CD8-positive, alpha-beta memory T cell (primary cell): ENCODE results near the gene CDPF1. TPM values are rescaled to one million over a fixed set of nuclear protein-coding genes. Genes with fewer than 3 reads are reported as not detected.
A peak's percentile ranks its signal among the peaks of the same experiment; 100 is the strongest.

Experiments
- CTCF ChIA-PET: fragments of 350-600 bp; sonication (Branson Sonifier 250); formaldehyde crosslinking; loops from one replicate; lab custom pipeline; 2021; ENCODE audit warnings: antibody characterized with exemption; lab: Charles Lee
- POLR2A ChIA-PET: fragments of 350-600 bp; sonication (Branson Sonifier 250); formaldehyde crosslinking; loops from one replicate; lab custom pipeline; 2021; ENCODE audit warnings: antibody characterized with exemption; lab: Charles Lee
- DNase-seq, 5 donors: peaks; one replicate each; pipeline versions ENCODE4 v3.0.0 to v3.0.0-alpha.2; 2020 to 2022; ENCODE audit warnings: mixed read lengths in 1 of 5
- H3K27ac ChIP-seq: one replicate; pipeline ENCODE4 v1.7.0; 2013; ENCODE audit warnings: low read depth, mild to moderate bottlenecking, low read length, moderate library complexity
- H3K27me3 ChIP-seq: 2 replicates; pipeline ENCODE4 v1.7.0; 2013; ENCODE audit warnings: low read length, mild to moderate bottlenecking; ENCODE audit not compliant: insufficient read depth, poor library complexity, severe bottlenecking
- H3K36me3 ChIP-seq: 2 replicates; pipeline ENCODE4 v1.7.0; 2013; ENCODE audit warnings: mild to moderate bottlenecking, low read length, moderate library complexity; ENCODE audit not compliant: insufficient read depth
- H3K4me1 ChIP-seq: 2 replicates; pipeline ENCODE4 v1.7.0; 2013; ENCODE audit warnings: mild to moderate bottlenecking, low read length, moderate library complexity; ENCODE audit not compliant: insufficient read depth
- H3K4me3 ChIP-seq: 2 replicates; pipeline ENCODE4 v1.7.0; 2013; ENCODE audit warnings: mild to moderate bottlenecking, low read length
- H3K9me3 ChIP-seq: 2 replicates; pipeline ENCODE4 v1.7.0; 2013; ENCODE audit warnings: mild to moderate bottlenecking, low read length
- H3K27ac Mint-ChIP-seq, 8 donors: one replicate each; pipeline ENCODE4 v1.8.0; 2020 to 2021; ENCODE audit warnings: mixed read lengths in 8 of 8, mild to moderate bottlenecking in 6 of 8, inconsistent platforms in 3 of 8, moderate library complexity in 3 of 8
- H3K27me3 Mint-ChIP-seq, 2 donors: one replicate each; pipeline ENCODE4 v1.8.0; 2020 to 2021; ENCODE audit warnings: mixed read lengths in 2 of 2, mild to moderate bottlenecking in 1 of 2, moderate library complexity in 1 of 2
- H3K36me3 Mint-ChIP-seq, 3 donors: one replicate each; pipeline ENCODE4 v1.8.0; 2020 to 2021; ENCODE audit warnings: mixed read lengths in 3 of 3, inconsistent platforms in 1 of 3, mild to moderate bottlenecking in 1 of 3
- H3K4me1 Mint-ChIP-seq, 3 donors: one replicate each; pipeline ENCODE4 v1.8.0; 2020 to 2021; ENCODE audit warnings: mixed read lengths in 3 of 3, inconsistent platforms in 1 of 3, mild to moderate bottlenecking in 1 of 3
- H3K4me3 Mint-ChIP-seq, 7 donors: one replicate each; pipeline ENCODE4 v1.8.0; 2020 to 2021; ENCODE audit warnings: mixed read lengths in 7 of 7, mild to moderate bottlenecking in 6 of 7, moderate library complexity in 4 of 7, inconsistent platforms in 2 of 7
- H3K9me3 Mint-ChIP-seq, 5 donors: one replicate each; pipeline ENCODE4 v1.8.0; 2020 to 2022; ENCODE audit warnings: mixed read lengths in 5 of 5, mild to moderate bottlenecking in 3 of 5, moderate library complexity in 2 of 5, inconsistent platforms in 1 of 5
- polyA plus RNA-seq: library from polyadenylated mRNA; unstranded; fragments of 300-500 nt; fragmentation: Illumina TruSeq; gene quantifications from one replicate; pipeline ENCODE4 v1.2.3, GENCODE V29; 2021
- total RNA-seq, 2 experiments: library from RNA; stranded (reverse); gene quantifications; one replicate each; pipeline ENCODE4 v1.2.3, GENCODE V29; 2021

CDPF1 gene
- total and polyA plus RNA-seq, 3 experiments from 2014 or later = 8.6 to 18.8 (median 10.0) TPM

GRCh38 chr22:46239261-46240048 lies 10.6 kb downstream of the CDPF1 start:
- Histone ChIP-seq H3K4me1 (peaks cover 19% of the 10 kb centered on the region), H3K27me3 (no peaks in the 10 kb centered on the region), H3K36me3 (no peaks in the 10 kb centered on the region), H3K4me3 (peak overlapping the region; percentile 27), H3K27ac (no peak overlapping the region), H3K9me3 (no peaks in the 10 kb centered on the region)
- H3K27ac Mint-ChIP-seq = peak overlapping the region in 7 of 8 donors; percentile 41 to 89 (median 71)
- peak in 2 of 5 donors; percentile 11 to 24 for DNase-seq
- H3K4me3 Mint-ChIP-seq = peak overlapping the region; percentile 26 to 78 (median 52)
- CTCF ChIA-PET = no interaction called here
- no peaks in the 10 kb centered on the region for H3K27me3 Mint-ChIP-seq
- H3K4me1 Mint-ChIP-seq = peaks cover 12 to 23% (median 19%) of the 10 kb centered on the region in 3 donors
- POLR2A ChIA-PET = no interaction called here
- no peaks in the 10 kb centered on the region for H3K9me3 Mint-ChIP-seq
- H3K36me3 Mint-ChIP-seq = peaks cover 0 to 47% (median 17%) of the 10 kb centered on the region in 3 donors

DNA sequence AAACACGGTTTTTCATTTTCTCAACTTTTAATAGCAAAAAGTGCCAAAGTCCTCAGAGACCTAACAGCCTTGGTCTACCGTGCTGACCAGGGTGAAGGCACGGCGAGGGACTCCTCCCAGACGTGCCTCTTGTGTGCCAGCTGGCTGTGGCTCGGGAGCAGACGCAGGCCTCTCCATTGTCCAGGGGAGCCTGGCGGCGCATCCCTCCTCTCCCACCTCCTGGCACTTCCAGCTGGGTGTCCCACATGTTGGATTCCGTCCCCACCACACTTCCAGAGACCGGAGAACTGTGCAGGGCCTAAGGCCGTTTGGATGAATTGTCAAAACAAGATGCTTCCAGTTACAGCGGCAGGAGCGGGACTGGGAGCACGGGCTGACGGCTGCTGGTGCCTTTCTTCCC lies 11.6 kb downstream of the CDPF1 start:
- no peak overlapping the region for H3K4me3 ChIP-seq
- H3K27ac Mint-ChIP-seq = peak overlapping the region in 2 of 8 donors; percentile 16 to 92
- CTCF ChIA-PET = no interaction called here
- no peak for DNase-seq
- no peaks in the 10 kb centered on the region for H3K9me3 ChIP-seq
- no peak overlapping the region for H3K4me3 Mint-ChIP-seq
- H3K27me3 ChIP-seq = no peaks in the 10 kb centered on the region
- no peak overlapping the region for H3K27ac ChIP-seq
- H3K36me3 Mint-ChIP-seq = peaks cover 0 to 40% (median 14%) of the 10 kb centered on the region in 3 donors
- H3K9me3 Mint-ChIP-seq = no peaks in the 10 kb centered on the region
- peaks cover 19% of the 10 kb centered on the region for H3K4me1 ChIP-seq
- H3K36me3 ChIP-seq = no peaks in the 10 kb centered on the region
- peaks cover 12 to 23% (median 19%) of the 10 kb centered on the region in 3 donors for H3K4me1 Mint-ChIP-seq
- POLR2A ChIA-PET = no interaction called here
- H3K27me3 Mint-ChIP-seq = no peaks in the 10 kb centered on the region

- H3K4me3 Mint-ChIP-seq = no peak overlapping the region
- ChIA-PET CTCF (no interaction called here), POLR2A (no interaction called here)
- Histone ChIP-seq H3K4me3 (no peak overlapping the region), H3K4me1 (peaks cover 19% of the 10 kb centered on the region), H3K27me3 (no peaks in the 10 kb centered on the region), H3K9me3 (no peaks in the 10 kb centered on the region), H3K27ac (no peak overlapping the region), H3K36me3 (no peaks in the 10 kb centered on the region)
- no peak for DNase-seq
- no peak overlapping the region for H3K27ac Mint-ChIP-seq
- H3K27me3 Mint-ChIP-seq = no peaks in the 10 kb centered on the region
- peaks cover 12 to 23% (median 19%) of the 10 kb centered on the region in 3 donors for H3K4me1 Mint-ChIP-seq
- H3K36me3 Mint-ChIP-seq = peaks cover 0 to 33% (median 14%) of the 10 kb centered on the region in 3 donors
- no peaks in the 10 kb centered on the region for H3K9me3 Mint-ChIP-seq
These were observed 12.5 kb downstream of the CDPF1 start for GRCh38 chr22:46237453-46238124.

- Histone ChIP-seq H3K9me3 (no peaks in the 10 kb centered on the region), H3K4me3 (no peak overlapping the region), H3K36me3 (no peaks in the 10 kb centered on the region), H3K27me3 (no peaks in the 10 kb centered on the region), H3K4me1 (peaks cover 8% of the 10 kb centered on the region), H3K27ac (no peak overlapping the region)
- no peaks in the 10 kb centered on the region for H3K27me3 Mint-ChIP-seq
- no peaks in the 10 kb centered on the region for H3K9me3 Mint-ChIP-seq
- CTCF ChIA-PET = no interaction called here
- no peak for DNase-seq
- POLR2A ChIA-PET = interaction anchor here (1.0 kb wide), 1 partner anchor 15 kb away, joined by 3 read pairs; the partner anchor contains the start of gene CDPF1
- peak overlapping the region in 1 of 8 donors; percentile 71 for H3K27ac Mint-ChIP-seq
- H3K4me1 Mint-ChIP-seq = peaks cover 8 to 15% (median 11%) of the 10 kb centered on the region in 3 donors
- peaks cover 0 to 39% (median 14%) of the 10 kb centered on the region in 3 donors for H3K36me3 Mint-ChIP-seq
- H3K4me3 Mint-ChIP-seq = no peak overlapping the region
These were observed 15.1 kb downstream of the CDPF1 start for GRCh38 chr22:46234969-46235368.

DNA sequence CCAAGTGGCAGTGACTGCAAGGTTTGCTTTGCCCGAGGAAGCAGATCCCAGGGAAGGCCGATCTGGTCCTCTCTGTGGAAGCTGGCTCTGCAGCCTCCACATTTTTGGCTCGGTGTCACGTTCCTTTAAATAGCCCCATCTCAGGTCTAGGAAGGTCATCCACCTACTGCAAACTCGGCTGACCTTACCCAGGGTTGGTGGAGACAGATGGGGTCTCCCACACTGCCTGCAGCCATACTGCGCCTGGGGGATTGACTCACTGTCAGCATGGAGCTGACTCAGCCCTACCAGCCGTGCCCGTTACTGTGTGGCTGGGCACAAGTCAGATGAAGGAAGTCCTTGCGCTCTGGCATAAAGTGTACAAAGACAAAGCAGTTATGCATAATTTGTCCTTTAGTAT lies 16.9 kb downstream of the CDPF1 start:
- DNase-seq = no peak
- Histone ChIP-seq H3K4me3 (no peak overlapping the region), H3K27ac (no peak overlapping the region), H3K36me3 (no peaks in the 10 kb centered on the region), H3K4me1 (no peaks in the 10 kb centered on the region), H3K9me3 (no peaks in the 10 kb centered on the region), H3K27me3 (no peaks in the 10 kb centered on the region)
- CTCF ChIA-PET = no interaction called here
- H3K4me3 Mint-ChIP-seq = no peak overlapping the region
- no peak overlapping the region for H3K27ac Mint-ChIP-seq
- POLR2A ChIA-PET = no interaction called here
- H3K36me3 Mint-ChIP-seq = peaks cover 0 to 38% (median 14%) of the 10 kb centered on the region in 3 donors
- peaks cover 0 to 2% (median 0%) of the 10 kb centered on the region in 3 donors for H3K4me1 Mint-ChIP-seq
- H3K9me3 Mint-ChIP-seq = no peaks in the 10 kb centered on the region
- no peaks in the 10 kb centered on the region for H3K27me3 Mint-ChIP-seq

DNA sequence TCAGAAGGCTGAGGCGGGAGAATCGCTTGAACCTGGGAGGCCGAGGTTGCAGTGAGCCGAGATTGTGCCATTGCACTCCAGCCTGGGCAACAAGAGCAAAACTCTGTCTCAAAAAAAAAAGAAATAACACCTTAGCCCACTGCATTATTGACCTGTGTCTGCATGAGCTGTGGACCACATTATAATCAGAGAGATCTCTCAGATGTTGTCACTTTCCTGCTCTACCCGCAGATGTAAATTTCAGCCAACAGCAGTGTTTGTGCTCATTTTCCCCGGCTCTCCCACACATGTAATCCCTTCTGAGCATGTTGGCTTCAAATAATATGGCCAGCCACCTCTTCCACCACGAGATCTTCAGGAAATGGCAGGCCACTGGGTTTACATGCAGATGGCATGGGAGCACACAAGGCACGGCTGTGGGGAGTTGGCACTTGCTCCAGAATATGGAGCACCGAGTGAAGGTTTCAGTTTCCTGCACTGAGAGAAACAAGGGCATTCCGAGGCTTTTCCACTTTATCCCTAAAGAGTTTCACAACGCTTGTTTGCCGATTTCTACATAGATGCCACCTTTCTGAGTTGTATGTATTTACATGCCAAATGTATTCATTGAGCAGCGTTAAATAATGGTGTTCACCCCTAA lies 19.7 kb downstream of the CDPF1 start:
- no peaks in the 10 kb centered on the region for H3K27me3 Mint-ChIP-seq
- CTCF ChIA-PET = no interaction called here
- no peaks in the 10 kb centered on the region for H3K9me3 Mint-ChIP-seq
- no peak for DNase-seq
- no peak overlapping the region for H3K4me3 ChIP-seq
- no peak overlapping the region for H3K27ac ChIP-seq
- H3K4me3 Mint-ChIP-seq = no peak overlapping the region
- H3K27ac Mint-ChIP-seq = no peak overlapping the region
- H3K9me3 ChIP-seq = no peaks in the 10 kb centered on the region
- POLR2A ChIA-PET = no interaction called here
- no peaks in the 10 kb centered on the region for H3K36me3 ChIP-seq
- H3K36me3 Mint-ChIP-seq = peaks cover 4 to 19% (median 12%) of the 10 kb centered on the region in 3 donors
- no peaks in the 10 kb centered on the region for H3K27me3 ChIP-seq
- H3K4me1 Mint-ChIP-seq = no peaks in the 10 kb centered on the region
- no peaks in the 10 kb centered on the region for H3K4me1 ChIP-seq

DNA sequence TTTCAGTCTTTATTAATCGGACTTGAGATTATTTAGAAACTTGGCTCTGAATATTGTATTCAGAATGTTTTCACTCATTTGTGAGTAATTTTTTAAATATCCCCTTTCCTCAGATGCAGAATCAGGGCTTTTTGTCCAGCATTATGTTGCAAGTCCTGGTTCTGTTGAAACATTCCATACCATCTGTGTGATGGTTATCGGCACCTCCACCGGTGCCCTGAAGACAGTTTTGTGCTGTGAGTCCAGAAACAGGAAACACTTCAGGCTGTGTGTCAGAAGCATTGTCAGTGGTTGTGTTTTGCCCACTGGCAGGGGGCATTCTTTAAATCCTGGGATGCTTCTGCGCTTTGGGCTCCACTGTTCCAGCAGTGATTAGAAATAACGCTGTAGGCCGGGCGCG lies 20.4 kb downstream of the CDPF1 start:
- Mint-ChIP-seq H3K27me3 (peaks cover 0 to 2% of the 10 kb centered on the region in 2 donors), H3K9me3 (no peaks in the 10 kb centered on the region), H3K4me1 (no peaks in the 10 kb centered on the region), H3K4me3 (no peak overlapping the region), H3K27ac (no peak overlapping the region), H3K36me3 (peaks cover 4 to 15% (median 7%) of the 10 kb centered on the region in 3 donors)
- POLR2A ChIA-PET = no interaction called here
- Histone ChIP-seq H3K27me3 (no peaks in the 10 kb centered on the region), H3K4me1 (no peaks in the 10 kb centered on the region), H3K36me3 (no peaks in the 10 kb centered on the region), H3K9me3 (no peaks in the 10 kb centered on the region), H3K4me3 (no peak overlapping the region), H3K27ac (no peak overlapping the region)
- DNase-seq = no peak
- CTCF ChIA-PET = no interaction called here

DNA sequence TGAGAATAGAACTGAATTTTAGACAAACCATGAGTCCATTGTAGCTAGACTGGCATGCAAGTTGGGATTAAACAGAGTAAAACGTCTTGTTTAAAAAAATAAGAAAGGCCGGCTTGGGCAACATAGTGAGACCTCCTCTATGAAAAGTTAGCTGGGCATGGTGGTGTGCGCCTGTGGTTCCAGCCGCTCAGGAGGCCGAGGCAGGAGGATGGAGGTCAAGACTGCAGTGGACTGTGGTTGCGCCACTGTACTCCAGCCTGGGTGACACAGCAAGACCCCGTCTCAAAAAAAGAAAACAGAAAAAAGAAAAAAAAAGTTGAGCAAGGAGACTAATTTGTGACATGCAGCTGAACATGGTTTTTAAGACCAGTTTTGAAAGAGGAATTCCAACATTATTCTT lies 23.5 kb downstream of the CDPF1 start:
- H3K27me3 Mint-ChIP-seq = peaks cover 0 to 2% of the 10 kb centered on the region in 2 donors
- H3K4me3 Mint-ChIP-seq = no peak overlapping the region
- H3K36me3 Mint-ChIP-seq = peaks cover 4 to 17% (median 11%) of the 10 kb centered on the region in 3 donors
- Histone ChIP-seq H3K9me3 (no peaks in the 10 kb centered on the region), H3K4me3 (no peak overlapping the region), H3K27ac (no peak overlapping the region), H3K36me3 (peaks cover 6% of the 10 kb centered on the region), H3K27me3 (no peaks in the 10 kb centered on the region), H3K4me1 (no peaks in the 10 kb centered on the region)
- H3K4me1 Mint-ChIP-seq = no peaks in the 10 kb centered on the region
- no peaks in the 10 kb centered on the region for H3K9me3 Mint-ChIP-seq
- H3K27ac Mint-ChIP-seq = peak overlapping the region in 1 of 8 donors; percentile 89
- POLR2A ChIA-PET = no interaction called here
- no peak for DNase-seq
- CTCF ChIA-PET = no interaction called here
